Measurements from ENCODE around the gene HDAC6.
"Not testable (repeated sequence)": the region's sequence is repeated elsewhere in the genome, so short reads cannot be mapped to it uniquely, and the experiment has no call there.

DNA sequence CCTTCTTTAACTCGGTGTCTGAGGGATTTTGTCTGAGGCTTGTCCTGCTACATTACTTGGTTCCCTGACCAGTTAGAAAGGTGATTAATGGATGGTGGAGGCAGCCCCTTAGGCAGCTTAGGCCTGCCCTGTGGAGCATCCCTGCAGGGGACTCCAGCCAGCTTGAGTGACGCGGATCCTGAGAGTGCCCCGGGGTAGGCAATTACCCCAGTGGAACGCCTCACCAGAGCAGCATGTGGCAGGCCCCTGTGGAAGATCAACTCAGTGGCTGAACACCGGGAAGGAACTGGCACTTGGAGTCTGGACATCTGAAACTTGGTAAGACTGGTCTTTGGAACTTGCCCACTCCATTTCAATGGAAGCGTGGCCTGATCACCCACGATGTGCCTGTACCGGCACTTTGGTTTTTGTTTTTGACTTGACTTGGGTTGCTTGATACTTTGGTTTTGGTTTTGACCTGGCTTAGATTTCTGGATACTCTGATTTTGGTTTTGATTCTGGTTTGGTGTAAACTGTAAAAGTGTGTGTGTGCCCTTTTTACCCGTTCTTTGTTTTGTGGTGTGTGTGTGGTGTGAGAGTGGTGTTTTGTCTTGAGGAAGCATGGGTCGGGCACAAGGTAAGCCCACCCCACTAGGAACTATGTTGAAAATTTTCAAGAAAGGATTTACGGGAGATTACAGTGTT, 52.4 kb downstream of the HDAC6 start:
- TF ChIP-seq, protein P1, sequence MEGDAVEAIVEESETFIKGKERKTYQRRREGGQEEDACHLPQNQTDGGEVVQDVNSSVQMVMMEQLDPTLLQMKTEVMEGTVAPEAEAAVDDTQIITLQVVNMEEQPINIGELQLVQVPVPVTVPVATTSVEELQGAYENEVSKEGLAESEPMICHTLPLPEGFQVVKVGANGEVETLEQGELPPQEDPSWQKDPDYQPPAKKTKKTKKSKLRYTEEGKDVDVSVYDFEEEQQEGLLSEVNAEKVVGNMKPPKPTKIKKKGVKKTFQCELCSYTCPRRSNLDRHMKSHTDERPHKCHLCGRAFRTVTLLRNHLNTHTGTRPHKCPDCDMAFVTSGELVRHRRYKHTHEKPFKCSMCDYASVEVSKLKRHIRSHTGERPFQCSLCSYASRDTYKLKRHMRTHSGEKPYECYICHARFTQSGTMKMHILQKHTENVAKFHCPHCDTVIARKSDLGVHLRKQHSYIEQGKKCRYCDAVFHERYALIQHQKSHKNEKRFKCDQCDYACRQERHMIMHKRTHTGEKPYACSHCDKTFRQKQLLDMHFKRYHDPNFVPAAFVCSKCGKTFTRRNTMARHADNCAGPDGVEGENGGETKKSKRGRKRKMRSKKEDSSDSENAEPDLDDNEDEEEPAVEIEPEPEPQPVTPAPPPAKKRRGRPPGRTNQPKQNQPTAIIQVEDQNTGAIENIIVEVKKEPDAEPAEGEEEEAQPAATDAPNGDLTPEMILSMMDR (IDR thresholded peaks at IDR 0.05) = not testable (repeated sequence)
- not testable (repeated sequence) for TF ChIP-seq POLR2A (IDR thresholded peaks at IDR 0.05)

Data from heart left ventricle (tissue), 13 donors.